GM23338 (cell line): ENCODE results near the gene STK11IP. TPM values are rescaled to one million over a fixed set of nuclear protein-coding genes. Genes with fewer than 3 reads are reported as not detected.

ENCODE experiments used
- microRNA-seq: library from miRNA; unstranded; fragments of <30 nt; microRNA quantifications from one replicate; pipeline ENCODE4, GENCODE V29; 2017
- polyA plus RNA-seq: library from polyadenylated mRNA; unstranded; fragments of >200 nt; fragmentation: Nextera tagmentation; extraction: Ambion mirVana; gene quantifications from 2 replicates; pipeline ENCODE4 v1.2.1, GENCODE V29; 2016
- small RNA-seq: library from RNA; depleted of rRNA; stranded (forward); fragments of <200 nt; gene quantifications from one replicate; pipeline ENCODE3, GENCODE V24; 2014; ENCODE audit warnings: low replicate concordance
- total RNA-seq: library from RNA; depleted of rRNA; stranded (reverse); fragments of >200 nt; shearing (Covaris generic); gene quantifications from 2 replicates; pipeline ENCODE4 v1.2.3, GENCODE V29; 2014; rRNA removed

The STK11IP gene
- total and polyA plus RNA-seq, 2 experiments from 2014 or later = 16.6 to 28.1 TPM

Small RNA genes within 50 kb of the gene (microRNA-seq; reads per million reads assigned to microRNA genes)
- 0.89 reads per million for gene MIR3132

Small RNA genes within 50 kb of the gene (small RNA-seq; reads per million reads assigned to genes)
- gene MIR3132 = not detected
- not detected for gene RN7SKP213

Other genes starting within 250 kb of the STK11IP start
- 58.8 and 67.9 TPM in 2 replicates for gene DNPEP, start 209.9 kb upstream of the STK11IP start, total RNA-seq
- 44.9 and 49.2 TPM in 2 replicates for gene DNPEP, start 209.9 kb upstream of the STK11IP start, polyA plus RNA-seq
- 2.0 and 6.1 TPM in 2 replicates for gene DES, start 179.5 kb upstream of the STK11IP start, total RNA-seq
- 1.0 and 1.3 TPM in 2 replicates for gene DES, start 179.5 kb upstream of the STK11IP start, polyA plus RNA-seq
- 32.4 and 32.6 TPM in 2 replicates for gene SPEG, start 163.0 kb upstream of the STK11IP start, total RNA-seq
- gene SPEG, start 163.0 kb upstream of the STK11IP start, polyA plus RNA-seq = 12.6 and 12.9 TPM in 2 replicates
- gene GMPPA, start 99.0 kb upstream of the STK11IP start, total RNA-seq = 33.8 and 37.3 TPM in 2 replicates
- 25.2 and 27.0 TPM in 2 replicates for gene GMPPA, start 99.0 kb upstream of the STK11IP start, polyA plus RNA-seq
- 3.6 TPM in 1 of 2 replicates, not detected in the other for gene ASIC4, start 83.4 kb upstream of the STK11IP start, total RNA-seq
- 0.13 and 0.40 TPM in 2 replicates for gene ASIC4, start 83.4 kb upstream of the STK11IP start, polyA plus RNA-seq
- gene CHPF, start 54.0 kb upstream of the STK11IP start, total RNA-seq = 232 and 252 TPM in 2 replicates
- gene CHPF, start 54.0 kb upstream of the STK11IP start, polyA plus RNA-seq = 34.4 and 36.5 TPM in 2 replicates
- gene TMEM198, start 53.8 kb upstream of the STK11IP start, total RNA-seq = 13.7 and 25.6 TPM in 2 replicates
- gene TMEM198, start 53.8 kb upstream of the STK11IP start, polyA plus RNA-seq = 5.6 TPM in 2 replicates
- 164 and 207 TPM in 2 replicates for gene OBSL1, start 26.3 kb upstream of the STK11IP start, total RNA-seq
- 94.9 and 102 TPM in 2 replicates for gene OBSL1, start 26.3 kb upstream of the STK11IP start, polyA plus RNA-seq
- 0.31 and 1.6 TPM in 2 replicates for gene INHA, start 25.5 kb upstream of the STK11IP start, total RNA-seq
- gene INHA, start 25.5 kb upstream of the STK11IP start, polyA plus RNA-seq = 0.56 and 1.5 TPM in 2 replicates
- gene SLC4A3, start 29.8 kb downstream of the STK11IP start, total RNA-seq = 5.6 and 6.8 TPM in 2 replicates
- 3.6 and 3.9 TPM in 2 replicates for gene SLC4A3, start 29.8 kb downstream of the STK11IP start, polyA plus RNA-seq